Activated CD8-positive, alpha-beta memory T cell treated with anti-CD3 and anti-CD28 coated beads, Interleukin-2, amount 50 U/mL, for 48 hours (primary cell): ENCODE data around the gene MICU1.
"Not testable (repeated sequence)": the region's sequence is repeated elsewhere in the genome, so short reads cannot be mapped to it uniquely, and the experiment has no call there.

ENCODE experiments used
- DNase-seq: peaks from one replicate; pipeline ENCODE4 v3.0.0-alpha.2; 2020

Gene MICU1

DNA sequence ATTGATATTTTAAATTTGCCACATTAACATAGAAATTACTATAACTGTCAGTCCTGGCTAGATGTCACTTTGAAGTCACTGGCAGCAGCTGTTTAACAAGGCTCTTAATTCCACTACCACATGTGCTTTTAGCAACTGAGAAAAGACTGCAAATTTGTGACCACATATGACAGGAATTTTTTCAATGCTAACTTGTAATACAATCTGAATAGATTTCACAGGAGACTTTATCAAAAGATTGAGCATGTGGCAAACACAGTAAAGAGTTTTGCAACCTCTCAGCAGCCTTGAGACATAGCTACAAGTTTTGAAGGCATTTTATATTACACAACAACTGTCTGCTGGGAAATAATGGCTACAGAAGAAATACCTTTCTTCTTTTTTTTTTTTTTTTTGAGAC lies 73.0 kb downstream of the MICU1 start:
- DNase-seq: no peak

DNA sequence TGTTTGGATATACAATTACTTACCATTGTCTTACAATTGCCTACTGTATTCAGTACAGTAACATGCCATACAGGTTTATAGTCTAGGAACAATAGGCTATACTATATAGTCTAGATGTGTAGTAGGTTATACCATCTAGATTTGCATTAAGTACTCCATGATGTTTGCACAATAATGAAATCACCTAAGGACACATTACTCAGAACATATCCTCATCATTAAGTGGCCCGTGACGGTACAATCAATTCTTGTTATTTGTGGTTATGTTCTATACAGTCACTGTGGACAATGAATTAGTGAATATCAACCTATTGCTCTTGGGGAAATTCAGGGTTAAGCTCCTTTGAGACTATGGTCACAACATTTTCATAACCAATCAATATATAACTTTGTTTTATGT lies 75.6 kb downstream of the MICU1 start:
- no peak for DNase-seq

DNA sequence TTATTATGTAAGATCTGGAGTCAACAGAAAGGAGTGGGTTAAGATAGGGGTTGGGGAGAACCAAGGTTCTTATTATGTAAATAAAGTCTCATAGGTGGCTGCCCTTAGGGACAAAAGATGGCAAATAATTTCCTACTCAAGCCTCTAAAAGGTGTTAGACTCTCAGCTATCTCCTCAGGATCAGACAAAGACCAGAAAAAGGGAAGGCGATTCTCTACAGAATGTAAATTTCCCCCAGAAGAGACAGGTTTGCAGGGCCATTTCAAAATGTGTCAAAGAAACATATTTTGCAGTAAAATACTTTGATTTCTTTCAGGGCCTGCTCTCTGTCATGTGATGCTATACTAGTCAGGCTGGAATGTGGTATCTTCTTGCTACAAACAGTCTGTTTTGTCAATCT lies 80.3 kb downstream of the MICU1 start:
- no peak for DNase-seq

DNA sequence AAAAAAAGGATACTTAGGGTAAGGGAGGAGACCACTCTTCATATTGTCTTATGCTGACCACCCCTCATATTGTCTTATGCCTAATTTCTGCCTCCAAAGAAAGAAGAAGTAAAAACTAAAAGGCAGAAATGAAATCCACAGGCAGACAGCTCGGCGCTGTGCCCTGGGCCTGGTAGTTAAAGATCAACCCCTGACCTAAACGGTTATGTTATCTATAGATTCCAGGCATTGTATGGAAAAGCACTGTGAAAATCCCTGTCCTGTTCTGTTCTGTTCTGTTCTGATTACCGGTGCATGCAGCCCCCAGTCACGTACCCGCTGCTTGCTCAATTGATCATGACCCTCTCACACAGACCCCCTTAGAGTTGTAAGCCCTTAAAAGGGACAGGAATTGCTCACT lies 82.0 kb downstream of the MICU1 start:
- not testable (repeated sequence) for DNase-seq

DNA sequence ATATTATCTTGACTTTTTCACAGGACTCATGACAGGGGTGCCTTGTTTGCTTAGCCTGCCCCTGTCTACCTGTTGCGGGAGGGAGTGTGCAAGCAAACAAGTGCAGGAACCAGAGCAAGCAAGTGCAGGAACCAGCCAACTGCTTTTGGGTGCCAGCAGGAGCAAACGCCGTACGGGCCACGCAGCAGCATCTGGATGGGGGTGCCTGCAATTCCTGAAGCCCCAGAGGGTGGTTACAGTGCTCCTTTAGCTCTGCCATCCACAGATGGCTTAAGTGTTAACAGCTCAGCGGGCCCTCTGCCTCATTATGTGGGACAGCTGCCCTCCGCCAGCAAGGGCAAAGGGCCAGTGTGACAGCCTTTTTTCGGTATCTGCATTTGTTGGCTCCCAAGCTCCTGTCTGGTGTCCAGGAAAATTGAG lies 83.5 kb downstream of the MICU1 start:
- DNase-seq: no peak

DNA sequence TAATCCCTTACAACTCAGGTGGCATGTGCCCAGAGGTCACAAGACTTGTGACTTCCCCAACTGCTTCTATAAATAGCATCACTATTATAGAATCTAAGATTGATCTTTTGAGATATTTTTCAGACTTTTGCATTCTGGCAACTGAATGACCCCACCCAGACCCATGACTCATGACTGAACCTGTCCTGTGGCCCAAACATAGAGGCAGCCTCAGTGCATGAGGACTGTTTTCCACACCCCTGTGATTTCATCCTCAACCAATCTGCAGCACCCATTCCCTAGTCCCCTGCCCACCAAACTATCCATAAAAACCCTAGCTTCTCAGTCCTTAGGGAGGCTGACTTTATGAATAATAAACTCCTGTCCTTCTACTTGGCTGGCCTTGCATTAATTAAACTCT lies 84.5 kb downstream of the MICU1 start:
- no peak for DNase-seq

DNA sequence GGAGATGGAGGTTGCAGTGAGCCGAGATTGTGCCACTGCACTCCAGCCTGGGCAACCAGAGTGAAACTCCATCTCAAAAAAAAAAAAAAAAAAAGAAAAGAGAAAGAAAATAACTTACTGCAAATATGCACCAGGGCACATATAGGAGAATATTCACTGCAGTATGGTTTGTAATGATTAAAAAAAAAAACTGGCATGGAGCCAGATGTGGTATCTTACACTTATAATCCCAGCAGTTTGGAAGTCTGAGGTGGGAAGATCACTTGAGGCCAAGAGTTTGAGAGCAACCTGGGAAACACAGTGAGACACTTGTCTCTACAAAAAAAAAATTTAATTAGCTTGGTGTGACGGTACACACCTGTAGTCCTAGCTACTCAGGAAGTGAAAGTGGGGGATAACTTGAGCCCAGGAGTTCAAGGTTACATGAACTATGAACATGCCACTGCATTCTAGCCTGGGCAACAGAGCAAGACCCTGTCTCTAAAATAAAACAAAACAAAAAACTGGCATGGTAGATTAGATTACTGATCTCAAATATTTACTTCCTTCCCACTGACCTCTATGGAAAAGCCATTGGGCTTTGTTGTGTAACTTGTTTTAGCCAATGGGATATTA lies 85.6 kb downstream of the MICU1 start:
- DNase-seq: no peak

DNA sequence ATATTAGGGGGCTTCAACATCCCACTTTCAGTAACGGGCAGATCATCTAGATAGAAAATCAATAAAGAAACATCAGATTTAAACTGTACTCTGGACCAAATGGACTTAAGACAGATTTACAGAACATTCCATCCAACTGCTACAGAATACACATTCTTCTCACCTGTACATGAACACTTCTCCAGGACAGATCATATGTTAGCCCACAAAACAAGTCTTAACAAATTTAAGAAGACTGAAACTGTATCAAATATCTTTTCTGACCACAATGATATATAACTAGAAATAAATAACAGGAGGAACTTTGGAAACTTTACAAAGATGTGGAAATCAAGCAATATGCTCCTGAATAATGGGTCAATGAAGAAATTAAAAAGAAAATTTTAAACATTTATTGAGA lies 86.7 kb downstream of the MICU1 start:
- DNase-seq: no peak

DNA sequence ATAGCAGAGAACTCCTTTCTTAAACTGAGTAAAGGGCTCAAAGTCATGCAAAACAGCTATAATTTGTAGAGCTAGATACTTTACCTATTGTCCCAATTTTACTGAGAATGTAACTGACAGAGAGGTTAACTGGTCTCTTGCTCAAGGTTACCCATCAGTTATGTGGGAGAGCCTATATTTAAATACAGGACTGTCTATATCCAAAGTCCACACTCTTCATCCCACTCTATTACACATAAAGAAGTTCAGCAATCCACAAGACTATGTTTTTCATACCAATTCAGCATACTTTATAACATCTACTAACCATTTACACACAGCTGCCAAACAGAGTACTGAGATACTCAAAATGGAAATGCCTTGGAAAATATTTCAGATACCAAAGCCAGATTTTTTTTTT lies 100.2 kb downstream of the MICU1 start:
- DNase-seq: no peak

DNA sequence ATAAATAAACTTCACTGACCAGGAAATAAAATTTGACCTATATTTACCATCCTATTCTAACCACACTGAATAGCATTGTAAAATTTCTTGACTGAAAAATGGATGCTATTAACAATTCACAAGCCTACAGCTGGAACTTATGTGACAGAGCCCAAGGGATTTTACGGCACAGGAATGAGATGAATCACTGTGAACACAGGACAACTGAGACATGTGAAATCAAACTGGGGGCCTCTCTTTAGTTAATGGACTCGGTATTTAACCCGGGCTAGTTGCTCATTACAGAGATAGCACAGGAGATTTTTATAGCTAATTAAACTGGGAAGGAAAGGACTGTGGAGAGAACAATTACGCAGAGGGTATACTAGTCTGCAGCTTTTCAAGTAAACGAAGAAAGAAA lies 100.6 kb downstream of the MICU1 start:
- DNase-seq: no peak

DNA sequence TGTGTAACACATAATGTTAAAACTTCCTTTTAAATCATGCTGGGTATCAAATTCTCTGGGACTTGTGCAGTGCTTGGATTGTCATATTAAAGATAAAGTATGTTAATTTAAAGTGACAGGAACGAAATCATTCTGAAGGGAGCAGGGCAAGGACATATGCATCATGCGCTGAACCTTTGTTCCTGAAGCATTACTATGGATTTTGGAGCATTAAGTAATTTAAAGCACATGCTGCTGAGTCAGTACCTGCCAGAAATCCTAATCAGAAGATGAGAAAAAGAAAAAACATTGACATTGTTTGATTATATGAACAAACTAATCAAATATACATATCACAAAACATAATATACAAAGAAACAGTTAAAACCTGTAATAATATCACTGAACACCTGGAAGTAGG lies 101.4 kb downstream of the MICU1 start:
- no peak for DNase-seq

DNA sequence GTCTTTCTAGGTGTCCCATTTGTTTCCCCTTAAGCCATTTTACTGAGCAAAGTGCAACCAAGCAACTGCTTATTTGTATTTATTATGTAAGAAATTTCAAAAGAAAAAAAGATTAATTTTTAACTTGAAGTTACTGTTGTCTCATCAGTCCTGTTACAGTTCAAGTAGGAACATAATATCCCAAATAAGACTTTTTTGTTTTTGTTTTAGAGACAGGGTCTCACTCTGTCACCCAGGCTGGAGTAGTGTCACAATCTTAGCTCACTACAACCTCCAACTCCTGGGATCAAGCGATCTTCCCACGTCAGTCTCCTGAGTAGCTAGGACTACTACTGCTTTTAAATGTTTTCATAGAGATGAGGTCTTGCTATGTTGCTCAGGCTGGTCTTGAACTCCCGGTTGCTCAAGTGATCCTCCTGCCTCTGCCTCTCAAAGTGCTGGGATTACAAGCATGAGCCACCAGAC lies 101.9 kb downstream of the MICU1 start:
- DNase-seq: no peak

DNA sequence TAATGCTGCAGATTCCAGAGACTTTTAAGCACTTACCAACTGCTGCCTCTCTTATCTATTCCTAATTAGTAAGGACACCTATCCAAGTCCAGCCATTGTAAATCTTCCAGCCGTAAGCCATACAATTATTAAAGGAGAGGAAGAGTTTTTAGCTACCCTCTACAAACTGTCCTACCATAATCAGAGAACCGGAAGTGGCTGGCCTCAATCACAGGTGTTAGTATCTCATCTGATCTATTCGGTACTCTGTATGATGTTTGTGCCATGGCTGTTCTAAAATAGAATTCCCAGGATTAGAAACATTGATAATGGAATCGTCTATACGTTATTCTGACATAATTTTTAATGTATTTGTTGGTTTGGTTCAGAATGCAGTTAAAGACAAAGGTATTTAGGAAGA lies 102.8 kb downstream of the MICU1 start:
- no peak for DNase-seq

DNA sequence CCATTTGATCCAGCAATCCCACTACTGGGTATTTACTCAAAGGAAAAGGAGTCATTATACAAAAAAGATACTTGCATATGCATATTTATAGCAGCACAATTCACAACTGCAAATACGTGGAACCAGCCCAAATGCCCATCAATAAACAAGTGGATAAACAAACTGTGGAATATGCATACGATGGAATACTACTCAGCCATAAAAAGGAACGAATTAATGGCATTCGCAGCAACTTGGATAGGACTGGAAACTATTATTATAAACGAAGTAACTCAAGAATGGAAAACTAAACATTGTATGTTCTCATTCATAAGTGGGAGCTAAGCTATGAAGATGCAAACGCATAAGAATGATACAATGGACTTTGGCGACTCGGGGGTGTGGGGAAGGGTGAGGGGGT lies 108.6 kb downstream of the MICU1 start:
- DNase-seq: no peak

DNA sequence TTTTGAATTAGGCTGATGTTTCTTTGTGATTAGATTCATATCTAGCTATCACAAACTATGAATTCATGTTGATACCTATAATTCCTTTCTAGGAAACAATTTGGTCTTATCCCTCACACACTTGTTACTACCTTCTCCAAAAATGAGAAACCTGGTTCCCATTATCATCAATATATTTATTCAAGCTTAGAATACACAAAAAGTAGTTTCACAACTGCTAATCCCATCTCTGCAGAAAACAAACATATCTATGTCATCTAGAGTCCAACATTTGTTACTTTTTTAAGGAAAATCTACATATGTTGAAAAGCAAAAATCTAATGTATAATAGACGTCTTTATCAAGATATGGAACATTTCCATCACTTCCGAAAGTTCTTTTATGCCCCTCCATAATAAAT lies 110.4 kb downstream of the MICU1 start:
- no peak for DNase-seq

DNA sequence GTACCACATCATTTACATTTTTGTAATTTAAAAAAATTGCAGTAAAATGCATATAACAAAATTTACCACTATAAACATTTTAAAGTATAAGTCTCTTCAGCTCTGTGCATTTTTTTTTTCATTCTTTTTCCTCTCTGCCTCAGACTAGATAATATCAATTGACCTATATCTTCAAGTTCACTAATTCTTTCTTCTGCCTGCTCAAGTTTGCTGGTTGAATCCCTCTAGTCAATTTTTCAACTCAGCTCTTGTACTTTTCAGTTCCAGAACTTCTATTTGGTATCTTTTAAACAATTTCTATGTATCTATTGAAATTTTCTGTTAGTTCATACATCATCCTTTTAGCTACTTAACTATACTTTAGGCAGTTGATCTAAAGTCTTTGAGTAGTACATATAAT lies 112.0 kb downstream of the MICU1 start:
- no peak for DNase-seq

DNA sequence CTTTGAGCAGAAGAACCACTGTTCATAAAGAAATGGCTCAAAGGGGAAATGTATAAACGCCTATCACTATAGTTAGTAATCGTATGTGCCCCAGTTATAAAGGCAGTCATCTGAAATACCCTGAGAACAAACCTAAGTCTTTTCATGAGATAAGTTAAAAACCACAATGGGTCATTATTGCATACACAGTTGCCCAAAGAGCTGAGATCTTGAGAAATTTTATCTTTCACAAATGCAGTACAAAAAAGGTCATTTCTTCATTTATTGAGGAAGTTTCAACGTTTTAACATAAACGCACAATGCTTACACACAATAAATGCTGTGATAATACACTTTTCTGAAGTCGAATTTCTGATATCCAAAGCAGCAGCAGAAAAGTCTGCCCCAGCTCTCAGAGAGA lies 114.4 kb downstream of the MICU1 start:
- DNase-seq: no peak

DNA sequence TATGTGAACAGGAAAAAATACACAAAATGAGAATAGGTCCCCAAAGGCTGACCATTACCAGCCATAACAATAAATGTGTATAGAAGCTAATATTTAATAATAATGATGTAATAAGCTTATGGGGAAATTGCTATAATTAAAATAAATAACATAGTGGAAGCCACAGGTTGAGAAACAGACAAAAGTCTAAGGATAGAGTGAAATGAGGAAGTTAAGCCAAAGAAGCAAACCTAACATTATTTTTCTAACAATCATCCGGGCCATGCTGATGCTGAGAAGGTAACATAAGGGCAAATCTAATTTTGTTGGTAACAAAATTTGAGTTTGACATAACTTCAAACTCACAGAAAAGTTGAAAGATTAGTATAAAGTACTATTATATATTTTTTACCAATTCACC lies 115.9 kb downstream of the MICU1 start:
- DNase-seq: no peak

DNA sequence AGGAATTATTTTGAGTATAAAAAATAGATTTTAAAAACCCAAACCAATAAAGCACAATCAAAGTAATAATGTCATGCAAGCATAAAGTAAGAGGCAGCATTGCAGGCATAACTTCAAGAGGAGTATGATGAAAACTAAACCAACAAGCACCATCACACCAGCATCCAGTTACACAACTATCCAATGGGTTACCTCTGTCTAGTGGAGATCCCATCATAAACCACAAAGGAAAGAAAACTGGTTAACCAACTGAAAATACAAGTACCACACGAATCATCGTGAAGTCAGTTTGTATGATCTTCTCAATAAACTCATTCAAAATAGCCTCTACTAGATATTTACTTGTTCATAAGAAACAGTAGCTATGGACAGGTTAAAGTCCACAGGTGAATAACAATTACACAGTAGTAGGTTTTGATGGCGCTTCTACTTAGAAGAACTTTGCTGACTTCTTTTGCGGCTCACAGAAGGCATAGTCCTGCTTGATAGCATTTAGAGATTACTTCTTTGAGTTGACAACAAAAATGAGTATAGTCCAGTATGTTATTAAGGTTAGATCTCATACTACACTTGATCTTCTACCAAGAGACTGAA lies 116.6 kb downstream of the MICU1 start:
- DNase-seq: no peak

DNA sequence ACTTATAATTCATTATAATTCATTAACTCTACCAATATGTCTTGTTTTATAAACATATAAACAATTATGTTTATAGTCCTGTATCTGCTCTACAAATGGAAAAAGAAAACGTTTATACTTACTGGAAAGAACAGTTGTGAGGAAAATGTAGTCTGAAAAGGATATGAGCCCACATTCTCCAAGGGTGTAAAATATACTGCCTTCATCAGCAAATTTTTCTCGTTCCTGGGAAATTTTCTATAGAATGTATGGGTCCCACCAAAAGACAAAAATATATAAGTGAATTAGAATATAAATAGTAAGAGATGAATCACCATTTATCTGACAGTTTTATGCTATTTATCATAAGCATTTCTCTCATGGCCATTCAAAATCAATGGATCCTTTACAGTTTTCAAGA lies 117.8 kb downstream of the MICU1 start:
- no peak for DNase-seq

DNA sequence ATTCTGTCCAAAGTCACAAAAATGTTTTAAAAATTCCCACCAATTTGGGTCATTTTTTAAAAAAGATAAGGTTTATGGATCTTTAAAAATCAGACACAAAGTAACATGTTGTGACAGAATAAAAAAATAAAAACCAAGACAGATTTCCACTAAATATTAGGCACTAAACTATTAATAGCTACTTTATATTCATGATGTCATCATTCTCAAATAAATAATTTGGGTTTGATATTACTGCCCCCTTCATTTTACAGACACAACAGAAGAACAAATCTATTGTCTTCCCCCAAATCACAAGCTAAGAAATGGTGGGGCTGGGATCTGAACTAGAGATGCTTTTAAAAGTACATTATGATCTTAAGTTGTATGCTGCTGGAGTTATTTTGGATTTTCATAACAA lies 119.4 kb downstream of the MICU1 start:
- no peak for DNase-seq

DNA sequence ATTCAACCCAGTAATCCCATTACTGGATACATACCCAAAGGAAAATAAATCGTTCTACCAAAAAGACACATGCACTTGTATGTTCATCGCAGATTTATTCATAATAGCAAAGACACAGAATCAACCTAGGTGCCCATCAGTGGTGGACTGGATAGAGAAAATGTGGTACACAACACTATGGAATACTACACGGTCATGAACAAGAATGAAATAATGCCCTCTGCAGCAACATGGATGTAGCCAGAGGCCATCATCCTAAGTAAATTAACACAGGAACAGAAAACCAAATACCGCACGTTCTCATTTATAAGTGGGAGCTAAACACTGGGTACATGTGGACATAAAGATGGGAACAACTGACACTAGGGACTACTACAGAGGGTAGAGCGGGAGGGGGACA lies 120.4 kb downstream of the MICU1 start:
- no peak for DNase-seq

DNA sequence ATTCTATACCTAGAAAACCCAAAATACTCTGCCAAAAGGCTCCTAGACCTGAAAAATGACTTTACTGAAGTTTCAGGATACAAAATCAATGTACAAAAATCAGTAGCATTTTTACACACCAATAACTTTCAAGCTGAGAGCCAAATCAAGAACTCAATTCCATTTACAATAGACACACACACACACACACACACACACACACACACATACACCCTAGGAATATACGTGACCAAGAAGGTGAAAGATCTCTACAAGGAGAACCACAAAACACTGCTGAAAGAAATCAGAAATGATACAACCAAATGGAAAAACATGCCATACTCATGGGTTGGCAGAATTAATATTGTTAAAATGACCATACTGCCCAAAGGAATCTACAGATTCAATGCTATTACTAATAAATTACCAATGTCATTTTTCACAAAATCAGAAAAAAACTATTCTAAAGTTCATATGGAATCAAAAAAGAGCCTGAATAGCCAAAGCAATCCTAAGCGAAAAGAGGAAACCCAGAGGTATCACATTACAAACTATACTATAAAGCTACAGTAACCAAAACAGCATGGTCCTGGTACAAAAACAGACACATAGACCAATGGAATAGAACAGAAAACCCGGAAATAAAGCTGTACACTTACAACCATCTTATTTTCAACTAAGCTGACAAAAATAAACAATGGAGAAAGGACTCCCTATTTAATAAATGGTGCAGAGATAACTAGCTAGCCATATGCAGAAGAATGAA lies 122.0 kb downstream of the MICU1 start:
- DNase-seq: no peak

DNA sequence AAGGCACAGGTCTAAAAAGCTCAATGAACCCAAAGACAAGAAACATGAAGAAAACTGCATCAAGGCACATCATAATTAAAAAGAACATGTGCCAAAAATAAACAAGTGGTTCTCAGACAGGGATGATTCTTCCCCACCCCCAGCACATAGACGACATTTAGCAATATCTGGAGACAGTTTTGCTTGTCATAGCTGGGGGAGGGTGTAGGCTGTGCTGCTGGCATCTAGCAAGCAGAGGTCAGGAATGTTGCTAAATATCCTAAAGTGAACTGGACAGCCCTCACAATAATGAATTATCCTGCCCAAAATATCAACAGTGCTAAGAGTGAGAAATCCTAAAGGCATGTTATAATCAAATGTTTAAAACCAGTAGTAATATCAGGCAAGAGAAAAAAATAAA lies 122.6 kb downstream of the MICU1 start:
- DNase-seq: no peak

DNA sequence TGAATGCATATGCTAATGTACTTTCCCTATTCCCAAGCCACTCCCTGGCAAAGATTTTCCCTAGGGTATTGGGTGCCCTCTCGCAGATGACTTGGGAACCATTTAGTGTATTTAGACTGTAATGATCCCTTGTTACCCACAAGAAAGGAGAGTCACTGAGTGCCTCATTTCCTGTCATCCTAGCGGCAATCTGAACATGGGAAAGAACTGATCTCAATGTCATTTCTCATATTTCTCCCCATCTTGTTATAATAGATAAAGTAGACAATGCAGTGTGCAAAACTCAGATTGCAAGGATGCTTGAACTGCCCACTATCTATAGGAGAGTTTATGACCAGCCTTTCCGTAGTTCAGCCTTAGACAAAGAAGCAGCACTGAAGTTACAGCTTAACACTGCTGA lies 123.3 kb downstream of the MICU1 start:
- DNase-seq: no peak
